Heart left ventricle (tissue), 16 donors: ENCODE results near the gene WDR93. TPM values are rescaled to one million over a fixed set of nuclear protein-coding genes. Genes with fewer than 3 reads are reported as not detected.
"Not testable (repeated sequence)": the region's sequence is repeated elsewhere in the genome, so short reads cannot be mapped to it uniquely, and the experiment has no call there.

Experiments used
- ATAC-seq, 4 donors: fragments of 200-7000 bp; cut with Tn5 transposase; one replicate each; pipeline ENCODE4 v1.9.1; 2020 to 2022; ENCODE audit warnings: moderate library complexity in 4 of 4, mild to moderate bottlenecking in 3 of 4, moderate number of reproducible peaks in 1 of 4
- DNase-seq, 5 donors: peaks; one replicate each; pipeline ENCODE4 v3.0.0-alpha.2; 2020
- H3K27ac ChIP-seq, 12 donors: fragments of 200-600 bp; sonication (generic) in 4 of 12; one replicate each; pipeline versions ENCODE4 v1.5.0 to v1.8.0; 2016 to 2022; ENCODE audit warnings: mild to moderate bottlenecking in 2 of 12
- H3K27me3 ChIP-seq, 9 donors: fragments of 200-600 bp; sonication (generic) in 2 of 9; one replicate each; pipeline versions ENCODE4 v1.5.1 to v1.8.0; 2016 to 2022; ENCODE audit warnings: mild to moderate bottlenecking in 3 of 9
- H3K36me3 ChIP-seq, 9 donors: fragments of 200-600 bp; sonication (generic) in 2 of 9; one replicate each; pipeline versions ENCODE4 v1.5.0 to v1.8.0; 2018 to 2022; ENCODE audit warnings: mild to moderate bottlenecking in 2 of 9
- H3K4me1 ChIP-seq, 12 donors: fragments of 200-600 bp; sonication (generic) in 4 of 12; one replicate each; pipeline versions ENCODE4 v1.5.0 to v1.8.0; 2016 to 2022; ENCODE audit warnings: mild to moderate bottlenecking in 3 of 12
- H3K4me3 ChIP-seq, 12 donors: fragments of 200-600 bp; sonication (generic) in 4 of 12; one replicate each; pipeline versions ENCODE4 v1.5.0 to v1.8.0; 2017 to 2022; ENCODE audit warnings: mild to moderate bottlenecking in 9 of 12, moderate library complexity in 4 of 12
- H3K9me3 ChIP-seq, 12 donors: fragments of 200-600 bp; sonication (generic) in 4 of 12; one replicate each; pipeline versions ENCODE4 v1.5.0 to v1.8.0; 2016 to 2022; ENCODE audit warnings: mild to moderate bottlenecking in 1 of 12
- CTCF ChIP-seq, 12 donors: fragments of 200-600 bp; sonication (generic) in 4 of 12; IDR thresholded peaks; one replicate each; pipeline versions ENCODE4 v1.5.0 to v1.8.0; 2018 to 2022; ENCODE audit warnings: antibody characterized with exemption in 12 of 12, mild to moderate bottlenecking in 5 of 12
- POLR2A ChIP-seq, 2 donors: fragments of 450-650 bp; IDR thresholded peaks; one replicate each; pipeline ENCODE4 v1.6.1; 2017; ENCODE audit warnings: antibody characterized with exemption in 2 of 2, mild to moderate bottlenecking in 2 of 2, moderate library complexity in 2 of 2
- WGBS, 4 donors: extraction: QIAGEN DNeasy Blood & Tissue Kit in 2 of 4; methylation state at CpG; one replicate each; pipeline versions ENCODE4 v1.1.5 to v1.1.7; 2013 to 2018; 5-methylcytosine and 5-hydroxymethylcytosine counted together
- intact Hi-C, 10 donors: fragments of 100-400 bp; cut with DNase I; formaldehyde crosslinking; loops; one replicate each; pipeline versions ENCODE4 v1.11.1 to v1.14.2; 2022
- polyA plus RNA-seq, 2 donors: library from polyadenylated mRNA; stranded (reverse); fragments of 200-250 nt; gene quantifications; one replicate each; pipeline ENCODE4 v1.2.3, GENCODE V29; 2013
- total RNA-seq, 9 donors: library from RNA; depleted of rRNA in 2 of 9; stranded (reverse); fragments of >200 nt in 2 of 9; fragmentation: NEBNext Ultra II Directional in 3 of 9; extraction: Animal tissue kit (Norgen Biotek cat#: 25700) in 3 of 9; gene quantifications; one replicate each; pipeline versions ENCODE4 v1.1.0 to v1.2.4, GENCODE V29; 2016 to 2023
- donor health status: ischemic (EF 13 %, LVEDD 7.1; RV severe dilation, severe dysfunction).
- donor health status: healthy with polysubstance abuse.
- donor health status: DM: no; HTN: yes; CAD: no.
- donor health status: DM: no; HTN: no; CAD: no.
- donor health status: ischemic (EF 25% LVEDD 6.9; RV normal size, moderate dysfunction).
- donor health status: ischemic (EF 25% LVEDD 5.7; RV mildly dilated, moderate dysfunction).
- donor health status: healthy.
- donor health status: DM: yes; HTN: yes; CAD: no.
- donor health status: ischemic (EF 35%, LVEDD 5.7; RV mildly dilated, moderate dysfunction).
- donor health status: nonischemic (EF 11% LVEDD 7.7; RV severe dilation, severe dysfunction).
- donor health status: DM: yes; HTN: yes; CAD: no.
- donor health status: PGD.
- donor health status: ischemic (EF 29% LVEDD 5.4; RV normal size, mild dysfunction).
- donor health status: nonischemic (EF 23%, LVEDD 6.1; RV moderate dilation, normal function).

WDR93 gene
- total and polyA plus RNA-seq, 11 donors, result 0.10 to 0.21 TPM; not detected in 9

GRCh38 chr15:89781891-89782618, 91.4 kb downstream of the WDR93 start:
- Histone ChIP-seq H3K9me3 (peaks cover 0 to 6% (median 0%) of the 10 kb centered on the region in 12 donors), H3K27ac (peak overlapping the region in 1 of 12 donors; percentile 24), H3K4me1 (peaks cover 0 to 31% (median 0%) of the 10 kb centered on the region in 12 donors), H3K27me3 (no peaks in the 10 kb centered on the region), H3K4me3 (no peak overlapping the region), H3K36me3 (peaks cover 0 to 10% (median 0%) of the 10 kb centered on the region in 9 donors)
- TF ChIP-seq POLR2A (IDR thresholded peaks at IDR 0.05) (no peak), CTCF (IDR thresholded peaks at IDR 0.05) (no peak)
- 77 to 81% (median 80%) methylated on average over 15 of the region's 15 CpGs for WGBS, 4 donors
- DNase-seq, result no peak
- intact Hi-C loops, result loop anchor here in 1 of 10 donors (5.0 kb wide), 1 partner anchor 40 kb away; no protein-coding TSS in a partner anchor
- ATAC-seq, result peak in 1 of 4 donors; percentile 42

- H3K4me1 ChIP-seq, result peaks cover 0 to 26% (median 0%) of the 10 kb centered on the region in 12 donors
- not testable (repeated sequence) for DNase-seq, H3K27me3 ChIP-seq, H3K4me3 ChIP-seq, H3K36me3 ChIP-seq, H3K9me3 ChIP-seq, ATAC-seq, H3K27ac ChIP-seq
- 84 to 92% (median 89%) methylated on average over 9 of the region's 9 CpGs for WGBS, 4 donors
- intact Hi-C loops, result loop anchor here in 1 of 10 donors (5.0 kb wide), 1 partner anchor 40 kb away; no protein-coding TSS in a partner anchor
These were observed 92.0 kb downstream of the WDR93 start for GRCh38 chr15:89782619-89782950.

GRCh38 chr15:89783111-89783860, 92.7 kb downstream of the WDR93 start:
- Histone ChIP-seq H3K27ac (no peak overlapping the region), H3K36me3 (peaks cover 0 to 16% (median 0%) of the 10 kb centered on the region in 9 donors), H3K4me3 (no peak overlapping the region), H3K4me1 (peaks cover 0 to 26% (median 0%) of the 10 kb centered on the region in 12 donors), H3K9me3 (peaks cover 0 to 17% (median 3%) of the 10 kb centered on the region in 12 donors), H3K27me3 (no peaks in the 10 kb centered on the region)
- 66 to 71% (median 69%) methylated on average over 12 to 14 of the region's 14 CpGs for WGBS, 4 donors
- TF ChIP-seq CTCF (IDR thresholded peaks at IDR 0.05), result no peak
- TF ChIP-seq POLR2A (IDR thresholded peaks at IDR 0.05), result no peak
- ATAC-seq, result peak in 2 of 4 donors; percentile 29 to 32
- intact Hi-C loops, result loop anchor here in 1 of 10 donors (5.0 kb wide), 1 partner anchor 39 kb away; no protein-coding TSS in a partner anchor
- no peak for DNase-seq

GRCh38 chr15:89783861-89784685, 93.5 kb downstream of the WDR93 start:
- intact Hi-C loops, result loop anchor here in 1 of 10 donors (5.0 kb wide), 1 partner anchor 38 kb away; no protein-coding TSS in a partner anchor
- DNase-seq (no peak), ATAC-seq (peak in 1 of 4 donors; percentile 27)
- H3K4me3 ChIP-seq, result no peak overlapping the region
- peaks cover 0 to 21% (median 3%) of the 10 kb centered on the region in 12 donors for H3K9me3 ChIP-seq
- TF ChIP-seq CTCF (IDR thresholded peaks at IDR 0.05) (no peak), POLR2A (IDR thresholded peaks at IDR 0.05) (no peak)
- peaks cover 0 to 21% (median 0%) of the 10 kb centered on the region in 9 donors for H3K36me3 ChIP-seq
- H3K27ac ChIP-seq, result no peak overlapping the region
- H3K4me1 ChIP-seq, result peaks cover 0 to 26% (median 0%) of the 10 kb centered on the region in 12 donors
- WGBS, 4 donors, result 88 to 91% (median 90%) methylated on average over 11 to 15 of the region's 15 CpGs
- no peaks in the 10 kb centered on the region for H3K27me3 ChIP-seq
